GM19397 (cell line): ENCODE measurements around the gene OLFM3.

Experiments
- ATAC-seq: cut with Tn5 transposase; IDR thresholded peaks from one replicate; pipeline ENCODE4 v1.9.1; 2021; ENCODE audit warnings: mild to moderate bottlenecking, moderate library complexity; ENCODE audit not compliant: unreplicated experiment

OLFM3 gene

GRCh38 chr1:101996825-101997465 is at the start of gene OLFM3:
OLFM3 (minus strand) TSS chr1:101996926.
- ATAC-seq = peak; percentile 56

DNA sequence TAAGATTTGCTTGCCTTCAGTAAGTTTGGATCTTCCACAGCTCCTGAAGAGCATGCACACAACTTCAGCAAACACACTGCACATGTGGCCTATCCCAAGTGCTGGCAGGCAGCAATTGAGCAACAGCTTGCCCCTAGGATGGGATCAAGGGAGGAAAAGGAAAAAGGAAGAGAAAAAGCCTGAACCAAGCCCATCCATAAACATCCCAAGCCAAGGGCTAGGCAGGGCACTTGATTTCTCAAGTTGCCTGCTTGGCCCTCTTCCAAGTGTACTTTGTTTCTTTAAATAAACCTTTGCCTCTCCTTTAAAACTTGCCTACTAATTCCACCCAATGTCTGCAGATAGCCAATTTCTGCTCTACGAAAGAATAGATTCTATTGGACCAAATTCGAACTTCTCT is 49.0 kb upstream of the OLFM3 start:
- ATAC-seq = no peak

DNA sequence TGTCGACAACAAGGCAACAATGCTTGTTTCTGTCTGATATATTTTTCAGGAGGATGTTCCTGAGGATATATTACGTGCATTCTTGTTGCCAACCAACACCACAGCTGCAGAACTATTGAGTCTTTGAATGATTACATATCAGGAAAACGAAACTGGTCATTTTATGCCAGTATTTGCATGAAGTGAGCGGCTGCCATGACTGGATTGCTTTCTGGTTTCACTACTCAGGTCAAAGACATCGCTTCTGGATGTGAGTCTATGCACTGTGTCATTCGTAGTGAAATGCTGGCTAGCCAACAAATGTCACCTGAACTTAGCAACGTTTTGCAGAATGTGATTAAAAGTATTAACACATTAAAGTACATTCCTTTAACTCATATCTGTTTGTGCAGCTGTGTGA is 35.8 kb upstream of the OLFM3 start:
- no peak for ATAC-seq

- ATAC-seq = no peak
Observed at GRCh38 chr1:102019530-102019929, 22.8 kb upstream of the OLFM3 start.

- no peak for ATAC-seq
Observed at GRCh38 chr1:102015728-102016127, 19.0 kb upstream of the OLFM3 start.

GRCh38 chr1:102002057-102002456 is 5.3 kb upstream of the OLFM3 start:
- no peak for ATAC-seq

- no peak for ATAC-seq
Observed at GRCh38 chr1:101995984-101996745, 561 bp downstream of the OLFM3 start.

DNA sequence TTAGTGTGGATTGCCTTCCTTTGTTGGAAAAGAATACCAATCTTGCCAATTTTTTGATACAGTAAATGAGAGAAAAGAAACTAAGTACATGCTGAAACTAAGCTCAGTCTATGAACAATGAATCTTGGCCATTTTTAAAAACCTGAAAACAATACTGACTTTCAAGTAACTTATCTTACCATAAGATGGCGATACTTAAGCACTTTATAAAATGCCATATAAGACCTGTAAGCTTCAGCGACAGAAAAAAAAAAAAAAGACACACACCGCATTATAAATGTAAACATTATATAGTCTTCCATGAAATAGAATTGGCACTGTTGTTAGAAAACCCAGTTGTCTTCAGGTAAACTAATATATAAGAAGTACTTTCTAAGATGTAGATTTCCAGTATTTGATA is 3.0 kb downstream of the OLFM3 start:
- no peak for ATAC-seq

DNA sequence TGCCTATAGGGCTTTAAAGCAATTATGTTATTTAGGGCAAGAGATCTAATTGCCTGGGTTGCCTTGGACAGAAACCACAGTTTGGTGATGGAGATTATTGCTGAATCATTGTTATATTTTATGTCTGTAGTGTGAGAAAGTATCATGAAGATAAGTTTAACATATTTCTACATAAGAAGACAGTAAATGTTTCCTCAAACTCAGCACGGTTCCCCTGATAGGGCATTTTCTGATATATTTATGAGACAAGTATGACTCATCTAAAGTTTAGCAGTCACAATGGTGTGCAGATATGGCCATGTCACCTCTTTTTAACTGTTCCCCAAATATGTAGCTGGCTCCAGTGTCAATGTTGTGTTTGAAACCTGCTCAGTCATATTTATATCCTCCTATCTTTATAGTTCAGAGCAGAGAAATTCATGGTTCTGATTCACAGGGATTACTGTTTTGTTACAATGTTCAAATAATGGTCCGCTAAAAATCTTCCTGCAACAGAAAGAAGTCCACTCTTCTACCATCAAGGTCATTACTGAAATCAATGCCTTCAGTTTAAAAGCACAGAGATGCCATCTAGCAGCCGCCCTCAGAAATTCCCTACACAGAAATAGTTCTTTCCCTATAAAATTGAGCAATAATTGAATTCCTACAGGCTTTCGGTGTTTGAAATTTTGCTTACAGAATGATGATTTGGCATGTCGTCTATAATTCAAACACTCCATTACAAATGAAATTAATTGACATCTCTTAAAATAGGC is 3.7 kb downstream of the OLFM3 start:
- ATAC-seq = no peak

- ATAC-seq = no peak
Observed at GRCh38 chr1:101980974-101981373, 15.8 kb downstream of the OLFM3 start.

DNA sequence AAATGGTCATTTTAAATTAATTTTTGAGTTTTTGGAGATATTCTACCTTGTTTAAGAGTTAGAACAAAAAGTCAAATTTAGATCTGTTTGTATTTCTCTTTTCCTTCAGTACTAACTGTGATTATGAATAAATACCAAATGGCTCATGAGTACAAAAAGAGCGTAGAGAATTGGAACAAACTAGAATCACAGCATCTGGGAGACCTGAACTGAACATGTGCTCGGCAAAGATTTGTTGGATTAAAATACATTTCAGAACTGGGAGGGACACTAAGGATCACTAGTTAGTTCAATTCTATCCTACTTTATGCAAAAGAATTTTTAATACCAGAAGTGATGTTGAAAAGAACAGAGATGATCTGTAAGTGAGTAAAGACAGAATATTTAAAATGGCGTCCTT is 19.5 kb downstream of the OLFM3 start:
- no peak for ATAC-seq

GRCh38 chr1:101976161-101976560 is 20.6 kb downstream of the OLFM3 start:
- no peak for ATAC-seq

GRCh38 chr1:101975371-101975770 is 21.4 kb downstream of the OLFM3 start:
- no peak for ATAC-seq

- no peak for ATAC-seq
Observed at GRCh38 chr1:101974599-101975274, 22.0 kb downstream of the OLFM3 start.

DNA sequence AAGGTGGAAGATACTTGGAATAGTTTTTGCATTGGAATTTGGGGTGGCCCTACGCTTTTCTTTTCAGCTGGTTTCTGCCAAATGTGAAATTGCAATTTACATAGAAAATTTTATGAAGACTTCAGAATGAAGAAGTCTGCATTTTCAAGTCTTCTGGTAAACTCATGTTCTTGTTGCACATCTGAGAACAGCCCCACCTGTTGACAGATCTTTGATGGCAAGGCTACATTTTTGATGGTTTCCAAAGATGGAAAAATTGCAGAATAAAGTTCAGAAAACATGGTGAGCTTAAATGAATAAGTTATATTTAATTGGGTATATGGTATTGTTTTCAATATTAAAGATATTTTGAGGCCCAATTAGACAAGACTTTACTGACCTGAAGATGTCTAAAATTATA is 25.4 kb downstream of the OLFM3 start:
- ATAC-seq = no peak

DNA sequence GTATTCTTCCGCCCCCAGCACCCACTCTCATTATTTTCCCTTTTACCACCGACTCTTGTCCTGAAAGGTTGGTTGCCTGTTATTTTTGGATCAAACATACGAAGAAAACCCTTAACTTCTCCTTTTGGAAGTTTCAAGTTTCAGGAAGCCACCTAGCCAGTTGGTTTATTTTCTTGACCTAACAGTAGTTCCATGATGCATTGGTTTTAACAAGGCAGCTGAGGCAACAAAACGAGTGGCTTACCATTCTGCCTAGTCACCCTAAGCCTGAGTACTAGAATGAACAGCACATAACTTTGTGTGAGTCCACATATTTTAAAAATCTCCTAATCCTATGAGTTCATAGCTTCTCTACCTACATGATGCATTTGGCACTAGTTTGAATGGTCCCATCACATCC is 28.9 kb downstream of the OLFM3 start:
- ATAC-seq = no peak

GRCh38 chr1:101965341-101965740 is 31.4 kb downstream of the OLFM3 start:
- no peak for ATAC-seq

DNA sequence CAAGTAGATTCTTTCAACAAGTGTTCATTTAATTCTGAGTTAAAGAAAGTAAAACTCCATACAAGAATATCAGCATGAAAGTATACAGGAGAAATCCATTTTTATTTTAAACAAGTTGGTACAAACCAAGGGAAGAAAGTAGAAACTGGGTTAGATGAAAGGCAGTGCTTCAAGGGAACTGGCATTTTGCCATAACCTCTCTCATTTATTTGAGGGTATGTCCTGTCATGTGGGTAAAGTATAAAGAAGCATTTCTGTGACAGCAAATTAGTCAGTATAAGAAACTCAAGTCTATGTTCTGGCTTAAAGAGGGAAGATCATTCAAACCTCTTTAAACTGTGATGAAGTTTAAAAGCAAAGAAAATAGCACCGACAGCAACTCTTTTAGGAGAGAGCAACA is 32.0 kb downstream of the OLFM3 start:
- no peak for ATAC-seq

GRCh38 chr1:101960142-101960541 is 36.6 kb downstream of the OLFM3 start:
- ATAC-seq = no peak

GRCh38 chr1:101959456-101959855 is 37.3 kb downstream of the OLFM3 start:
- no peak for ATAC-seq

DNA sequence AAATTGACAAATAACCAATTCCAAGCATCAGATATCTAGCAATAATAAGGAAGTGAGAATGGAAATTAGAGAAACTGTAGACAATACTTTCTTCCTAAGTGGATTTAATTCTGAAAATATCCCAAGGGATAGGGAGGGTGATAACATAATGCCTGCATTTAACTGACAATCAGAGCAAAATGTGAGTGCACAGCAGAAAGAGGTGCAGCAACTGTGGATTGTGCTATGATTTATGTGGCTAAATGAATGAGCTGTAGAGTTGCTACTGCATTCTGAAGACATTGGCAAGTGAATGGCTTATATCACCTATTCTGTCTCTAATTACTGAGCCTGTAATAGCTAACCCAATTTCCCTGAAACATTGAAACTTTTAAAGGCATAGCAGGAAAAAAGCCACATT is 39.0 kb downstream of the OLFM3 start:
- no peak for ATAC-seq
